Tibial artery (tissue), 4 donors: ENCODE measurements around the gene DNAJC13.
"Not testable (repeated sequence)": the region's sequence is repeated elsewhere in the genome, so short reads cannot be mapped to it uniquely, and the experiment has no call there.

Source experiments
- DNase-seq, 2 donors: peaks; one replicate each; pipeline ENCODE4 v3.0.0-alpha.2; 2019
- H3K27ac ChIP-seq, 2 donors: fragments of 200-600 bp; sonication (generic) in 1 of 2; 1 replicate in 1 of 2; 2 replicates in 1 of 2; pipeline ENCODE4 v1.5.1; 2018 to 2019; ENCODE audit warnings: mild to moderate bottlenecking in 1 of 2
- H3K27me3 ChIP-seq, 2 donors: fragments of 200-600 bp; sonication (generic) in 1 of 2; one replicate each; pipeline versions ENCODE4 v1.5.1 to v1.6.0; 2016 to 2019
- H3K36me3 ChIP-seq, 3 donors: fragments of 200-600 bp; sonication (generic) in 2 of 3; one replicate each; pipeline ENCODE4 v1.5.1; 2016 to 2019; ENCODE audit warnings: mild to moderate bottlenecking in 2 of 3
- H3K4me1 ChIP-seq, 4 donors: fragments of 200-600 bp; sonication (generic) in 2 of 4; 1 replicate in 3 of 4; 2 replicates in 1 of 4; pipeline ENCODE4 v1.5.1; 2016 to 2019
- H3K4me3 ChIP-seq, 2 donors: fragments of 200-600 bp; sonication (generic) in 1 of 2; 1 replicate in 1 of 2; 2 replicates in 1 of 2; pipeline ENCODE4 v1.5.1; 2018 to 2019; ENCODE audit warnings: mild to moderate bottlenecking in 2 of 2
- H3K9me3 ChIP-seq, 3 donors: fragments of 200-600 bp; sonication (generic) in 1 of 3; one replicate each; pipeline ENCODE4 v1.5.1; 2016 to 2019
- CTCF ChIP-seq, 2 experiments: fragments of 200-600 bp in 1 of 2; fragments of 450-650 bp in 1 of 2; IDR thresholded peaks; one replicate each; pipeline ENCODE4 v1.5.1; 2017 to 2019; ENCODE audit warnings: antibody characterized with exemption in 2 of 2, mild to moderate bottlenecking in 1 of 2, moderate library complexity in 1 of 2
- intact Hi-C: fragments of 100-400 bp; cut with DNase I; formaldehyde crosslinking; loops from one replicate; pipeline ENCODE4 v1.15.0; 2023; ENCODE audit warnings: low total_unique reads

DNAJC13 gene

GRCh38 chr3:132549890-132550578 lies 132.7 kb downstream of the DNAJC13 start:
- Histone ChIP-seq H3K27ac (peak overlapping the region in 1 of 2 donors; percentile 12), H3K4me3 (no peak overlapping the region), H3K36me3 (no peaks in the 10 kb centered on the region), H3K9me3 (no peaks in the 10 kb centered on the region), H3K4me1 (peaks cover 0 to 24% (median 13%) of the 10 kb centered on the region in 4 donors), H3K27me3 (no peaks in the 10 kb centered on the region)
- DNase-seq: no peak
- intact Hi-C loops: no loop called here
- no peak for TF ChIP-seq CTCF (IDR thresholded peaks at IDR 0.05)

GRCh38 chr3:132550579-132551305 lies 133.4 kb downstream of the DNAJC13 start:
- Histone ChIP-seq H3K27me3 (no peaks in the 10 kb centered on the region), H3K36me3 (no peaks in the 10 kb centered on the region), H3K4me1 (peaks cover 0 to 19% (median 10%) of the 10 kb centered on the region in 4 donors), H3K4me3 (no peak overlapping the region), H3K9me3 (no peaks in the 10 kb centered on the region), H3K27ac (peak overlapping the region in 1 of 2 donors; percentile 12)
- intact Hi-C loops: no loop called here
- DNase-seq: no peak
- TF ChIP-seq CTCF (IDR thresholded peaks at IDR 0.05): no peak

- no peak for TF ChIP-seq CTCF (IDR thresholded peaks at IDR 0.05)
- intact Hi-C loops: no loop called here
- H3K27me3 ChIP-seq: no peaks in the 10 kb centered on the region
- H3K4me1 ChIP-seq: peaks cover 0 to 19% (median 10%) of the 10 kb centered on the region in 4 donors
- no peaks in the 10 kb centered on the region for H3K9me3 ChIP-seq
- H3K4me3 ChIP-seq: no peak overlapping the region
- H3K27ac ChIP-seq: no peak overlapping the region
- H3K36me3 ChIP-seq: peaks cover 0 to 16% (median 0%) of the 10 kb centered on the region in 3 donors
- no peak for DNase-seq
These were observed 136.5 kb downstream of the DNAJC13 start for GRCh38 chr3:132553826-132554225.

- Histone ChIP-seq H3K36me3 (peaks cover 0 to 22% (median 3%) of the 10 kb centered on the region in 3 donors), H3K27me3 (no peaks in the 10 kb centered on the region), H3K9me3 (no peaks in the 10 kb centered on the region), H3K4me3 (no peak overlapping the region), H3K4me1 (peaks cover 0 to 19% (median 10%) of the 10 kb centered on the region in 4 donors), H3K27ac (no peak overlapping the region)
- intact Hi-C loops: no loop called here
- DNase-seq: no peak
- TF ChIP-seq CTCF (IDR thresholded peaks at IDR 0.05): no peak
These were observed 137.1 kb downstream of the DNAJC13 start for GRCh38 chr3:132554437-132554836.

- Histone ChIP-seq H3K27me3 (no peaks in the 10 kb centered on the region), H3K4me3 (no peak overlapping the region), H3K27ac (no peak overlapping the region), H3K4me1 (peaks cover 0 to 11% (median 7%) of the 10 kb centered on the region in 4 donors), H3K36me3 (peaks cover 5 to 29% (median 6%) of the 10 kb centered on the region in 3 donors), H3K9me3 (no peaks in the 10 kb centered on the region)
- intact Hi-C loops: no loop called here
- TF ChIP-seq CTCF (IDR thresholded peaks at IDR 0.05): no peak
- no peak for DNase-seq
These were observed 138.2 kb downstream of the DNAJC13 start for GRCh38 chr3:132555306-132556035.

- H3K4me1 ChIP-seq, intact Hi-C loops, H3K27me3 ChIP-seq, H3K4me3 ChIP-seq, H3K9me3 ChIP-seq, DNase-seq, H3K27ac ChIP-seq: not testable (repeated sequence)
- H3K36me3 ChIP-seq: peaks cover 6 to 34% (median 8%) of the 10 kb centered on the region in 3 donors
These were observed 138.7 kb downstream of the DNAJC13 start for GRCh38 chr3:132556036-132556386.
